Activated T-cell treated with anti-CD3 and anti-CD28 coated beads for 24 hours (primary cell): ENCODE measurements around the gene DAD1.

ENCODE experiments used
- DNase-seq: peaks from one replicate; pipeline ENCODE4 v3.0.0-alpha.2; 2020; ENCODE audit warnings: low read depth

DAD1 gene

DNA sequence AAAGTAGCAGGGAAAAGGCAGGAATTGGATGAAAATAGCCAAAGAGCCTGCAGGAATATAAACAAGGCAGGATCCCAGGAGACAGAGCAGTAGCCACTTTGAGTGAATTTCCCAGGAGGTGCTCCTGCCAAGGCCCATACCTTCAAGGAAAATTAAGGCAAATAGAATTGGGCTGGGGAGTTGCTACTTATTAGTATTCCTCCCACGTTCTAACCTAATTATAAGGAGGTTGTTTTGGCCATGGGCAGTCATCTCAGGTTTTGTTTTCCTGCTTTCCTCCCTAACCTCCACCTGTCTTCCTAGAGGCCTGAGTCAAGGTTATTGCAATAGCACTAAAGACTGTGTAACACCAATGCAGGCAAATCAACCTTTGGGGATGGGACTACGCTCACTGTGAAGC lies 73.1 kb downstream of the DAD1 start:
- no peak for DNase-seq
